Memory B cell (primary cell): ENCODE results near the gene SMOC2.

Source experiments
- ATAC-seq: fragments of 150-1000 bp; cut with Tn5 transposase; 2 replicates; pipeline ENCODE4 v1.10.0; 2021; ENCODE audit warnings: low read depth, mild to moderate bottlenecking, moderate library complexity
- DNase-seq, 2 donors: peaks; one replicate each; pipeline ENCODE4 v3.0.0; 2022; ENCODE audit warnings: low spot score in 2 of 2
- H3K27ac Mint-ChIP-seq: one replicate; pipeline ENCODE4 v1.8.0; 2022; ENCODE audit warnings: mild to moderate bottlenecking, moderate library complexity, mixed read lengths
- H3K27me3 Mint-ChIP-seq: one replicate; pipeline ENCODE4 v1.8.0; 2022; ENCODE audit warnings: mixed read lengths
- H3K36me3 Mint-ChIP-seq: one replicate; pipeline ENCODE4 v1.8.0; 2022; ENCODE audit warnings: mild to moderate bottlenecking, mixed read lengths
- H3K4me1 Mint-ChIP-seq: one replicate; pipeline ENCODE4 v1.8.0; 2022; ENCODE audit warnings: mixed read lengths
- H3K4me3 Mint-ChIP-seq: one replicate; pipeline ENCODE4 v1.8.0; 2022; ENCODE audit warnings: mild to moderate bottlenecking, moderate library complexity, mixed read lengths
- H3K9me3 Mint-ChIP-seq: one replicate; pipeline ENCODE4 v1.8.0; 2022; ENCODE audit warnings: mixed read lengths

The SMOC2 gene

DNA sequence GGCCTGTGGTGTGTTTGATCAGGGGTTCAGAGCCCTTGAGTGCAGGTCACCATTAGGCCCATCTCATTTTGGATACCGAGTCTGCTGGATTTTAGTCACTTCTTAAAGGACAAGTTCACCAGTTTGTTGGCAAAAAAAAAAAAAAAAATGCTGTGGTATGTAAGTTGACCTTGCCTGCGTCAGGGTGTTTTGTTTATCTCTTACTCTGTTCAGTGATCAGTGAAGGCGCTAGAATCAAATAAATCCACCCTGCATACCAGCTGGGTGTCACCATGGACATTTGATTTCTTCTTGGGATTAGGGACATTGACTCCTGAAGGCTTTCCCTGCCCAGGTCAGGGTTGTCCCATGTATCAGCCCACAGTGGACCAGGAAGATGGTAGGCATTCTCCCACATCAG, 6.7 kb downstream of the SMOC2 start:
- DNase-seq (no peak), ATAC-seq (peak; percentile 60)
- no peaks in the 10 kb centered on the region for H3K36me3 Mint-ChIP-seq
- no peak overlapping the region for H3K4me3 Mint-ChIP-seq
- H3K27me3 Mint-ChIP-seq, result peaks cover 19% of the 10 kb centered on the region
- H3K4me1 Mint-ChIP-seq, result peaks cover 5% of the 10 kb centered on the region
- H3K27ac Mint-ChIP-seq, result peak overlapping the region; percentile 86
- H3K9me3 Mint-ChIP-seq, result peaks cover 6% of the 10 kb centered on the region

DNA sequence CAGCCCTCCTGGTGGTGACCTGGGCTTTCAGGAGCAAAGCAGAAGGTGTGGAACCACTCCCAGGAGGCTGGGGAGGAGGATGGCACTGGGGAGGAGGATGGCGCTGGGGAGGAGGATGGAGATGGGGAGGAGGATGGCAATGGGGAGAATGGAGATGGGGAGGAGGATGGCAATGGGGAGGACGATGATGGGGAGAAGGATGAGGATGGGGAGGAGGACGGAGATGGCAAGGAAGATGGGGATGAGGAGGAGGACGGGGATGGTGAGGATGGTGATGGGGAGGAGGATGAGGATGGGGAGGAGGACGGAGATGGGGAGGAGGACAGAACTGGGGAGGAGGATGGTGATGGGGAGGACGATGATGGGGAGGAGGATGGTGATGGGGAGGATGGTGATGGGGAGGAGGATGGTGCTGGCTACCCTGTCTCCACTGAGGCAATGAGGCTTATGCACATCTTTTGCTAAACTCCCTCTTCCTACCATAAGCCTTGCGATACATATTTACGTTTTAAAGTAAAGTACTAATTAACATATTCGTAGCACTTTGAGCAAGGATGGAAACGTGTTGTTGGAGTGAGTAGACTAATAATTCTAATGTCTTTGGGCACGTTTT, 7.4 kb downstream of the SMOC2 start:
- Mint-ChIP-seq H3K27ac (peak overlapping the region; percentile 86), H3K36me3 (no peaks in the 10 kb centered on the region), H3K4me1 (peaks cover 5% of the 10 kb centered on the region), H3K4me3 (no peak overlapping the region), H3K27me3 (peaks cover 20% of the 10 kb centered on the region), H3K9me3 (peaks cover 6% of the 10 kb centered on the region)
- ATAC-seq (no peak), DNase-seq (no peak)

DNA sequence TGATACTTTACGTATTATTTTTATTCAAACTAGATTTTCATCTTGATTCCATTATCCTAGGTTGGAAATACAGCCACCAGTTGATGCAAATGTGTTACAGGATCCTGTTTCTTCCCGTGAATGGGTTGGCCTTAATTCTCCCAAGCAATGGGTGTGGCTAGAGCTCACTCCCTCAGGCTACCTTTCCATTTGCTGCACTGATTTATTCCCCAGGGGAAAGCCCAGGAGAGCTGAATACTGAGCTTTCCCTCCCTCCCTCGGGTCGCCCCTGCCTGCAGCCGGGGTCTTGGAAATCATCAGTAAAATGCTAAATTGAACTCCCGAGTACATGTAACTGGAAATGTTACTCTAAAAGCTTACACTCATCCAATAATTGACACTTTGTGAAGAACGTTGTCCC, 9.9 kb downstream of the SMOC2 start:
- Mint-ChIP-seq H3K27ac (no peak overlapping the region), H3K36me3 (no peaks in the 10 kb centered on the region)

DNA sequence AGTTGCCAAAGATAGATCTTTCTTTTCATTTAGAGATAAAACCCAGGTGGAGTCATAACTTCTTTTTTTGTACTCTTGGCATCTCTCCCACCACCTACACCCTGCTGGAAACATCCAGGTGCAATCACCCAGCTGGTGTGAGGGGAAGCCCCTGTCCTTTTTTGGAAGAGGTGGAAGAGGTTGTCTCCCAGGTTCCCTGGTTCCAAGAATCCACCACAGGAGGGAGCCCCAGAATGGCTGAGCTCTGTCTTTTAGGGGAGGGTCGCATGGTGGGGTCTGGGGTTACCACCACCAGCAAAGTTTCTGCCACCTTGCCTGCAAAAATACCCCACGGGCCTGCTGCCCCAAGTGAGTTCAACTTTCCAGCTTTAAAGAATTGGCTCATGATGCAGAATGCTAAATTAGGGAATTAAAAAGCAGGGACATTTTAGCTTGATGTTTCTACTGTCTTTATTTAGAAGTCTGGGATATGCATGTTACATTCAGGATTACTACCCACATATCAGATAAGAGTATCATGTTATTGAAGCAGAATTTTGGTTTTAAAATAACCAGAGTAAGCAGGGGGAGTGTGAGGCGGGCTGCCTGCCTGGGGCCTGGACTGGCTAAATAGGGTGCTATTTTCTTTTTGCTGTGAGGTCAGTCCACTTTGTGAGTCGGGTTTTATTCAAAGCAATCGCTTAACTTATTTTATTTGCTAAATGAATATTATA, 11.0 kb downstream of the SMOC2 start:
- H3K9me3 Mint-ChIP-seq, result peaks cover 12% of the 10 kb centered on the region
- peaks cover 5% of the 10 kb centered on the region for H3K4me1 Mint-ChIP-seq
- ATAC-seq (no peak), DNase-seq (no peak)
- H3K4me3 Mint-ChIP-seq, result no peak overlapping the region
- H3K36me3 Mint-ChIP-seq, result no peaks in the 10 kb centered on the region
- no peak overlapping the region for H3K27ac Mint-ChIP-seq
- peaks cover 11% of the 10 kb centered on the region for H3K27me3 Mint-ChIP-seq

More for the DNA sequence above, 9.9 kb downstream of the SMOC2 start:
- Mint-ChIP-seq H3K27me3 (peaks cover 11% of the 10 kb centered on the region), H3K4me3 (no peak overlapping the region), H3K9me3 (peaks cover 12% of the 10 kb centered on the region), H3K4me1 (peaks cover 5% of the 10 kb centered on the region)
- ATAC-seq, result no peak
- no peak for DNase-seq

DNA sequence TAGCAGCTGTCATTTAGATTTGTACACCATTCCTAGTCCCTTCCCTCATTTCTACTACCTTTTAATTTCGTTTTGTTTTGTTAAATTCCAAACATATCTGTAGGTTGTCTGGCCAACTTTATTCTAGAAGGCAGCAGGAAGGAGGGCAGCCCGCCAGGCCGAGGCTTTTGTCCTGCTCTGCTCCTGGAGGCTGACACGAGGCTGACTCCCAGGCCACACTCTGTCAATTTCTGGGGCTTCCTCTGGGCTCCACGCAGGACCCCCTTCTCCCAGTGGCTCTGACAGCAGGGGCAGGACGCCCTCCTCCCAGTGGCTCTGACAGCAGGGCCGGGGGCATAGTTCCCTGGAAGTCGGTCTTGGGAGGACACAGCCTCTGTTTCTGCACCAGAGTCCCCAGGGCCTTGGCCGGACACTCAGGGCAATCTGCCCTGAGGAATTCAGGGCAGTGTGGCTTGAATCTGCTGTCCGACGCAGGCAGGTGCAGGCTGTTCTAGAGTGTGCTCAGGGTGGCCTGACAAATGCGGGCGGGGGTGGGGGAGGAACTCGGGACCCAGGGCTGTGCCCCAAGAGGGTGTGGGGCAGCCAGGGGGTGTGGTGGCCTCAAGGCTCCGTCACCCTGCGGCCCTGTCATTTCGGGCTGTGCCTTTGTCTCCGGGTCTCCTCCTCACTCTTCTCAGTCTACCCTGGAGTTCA, 11.8 kb downstream of the SMOC2 start:
- DNase-seq, result no peak
- no peak overlapping the region for H3K27ac Mint-ChIP-seq
- no peaks in the 10 kb centered on the region for H3K36me3 Mint-ChIP-seq

DNA sequence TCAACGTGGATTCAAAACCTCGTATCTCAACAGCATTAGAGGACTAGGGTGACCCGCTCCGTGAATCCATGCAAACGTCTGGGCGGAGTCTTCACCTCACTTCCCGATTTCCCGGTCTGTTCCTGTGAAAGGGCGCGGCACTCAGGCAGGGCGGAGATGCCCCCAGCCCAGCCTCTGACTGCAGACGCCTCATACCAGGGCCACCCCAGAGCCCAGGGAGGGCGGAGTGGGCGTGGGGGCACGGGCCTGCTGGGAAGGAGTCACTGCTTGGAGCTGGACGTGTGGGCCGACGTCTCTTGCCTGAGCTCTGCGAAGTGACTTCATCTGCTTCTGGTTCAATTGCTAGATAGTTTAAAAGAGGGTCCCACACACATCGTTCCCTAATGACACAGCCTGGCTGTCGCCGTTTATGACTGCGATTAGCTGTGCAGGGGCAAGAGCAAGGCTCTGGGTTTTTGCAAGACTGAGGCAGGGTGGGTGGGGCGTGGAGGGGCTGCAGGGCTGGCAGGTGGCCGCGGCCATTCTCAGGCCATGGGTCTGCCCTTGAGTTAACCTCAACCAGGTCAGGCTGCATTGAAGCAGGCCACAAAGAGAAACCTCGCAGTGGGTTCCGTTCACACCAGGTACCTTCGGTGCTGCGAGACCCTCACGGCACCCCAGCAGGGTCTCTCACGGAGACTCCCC, 15.0 kb downstream of the SMOC2 start:
- Mint-ChIP-seq H3K36me3 (no peaks in the 10 kb centered on the region), H3K27ac (no peak overlapping the region), H3K4me1 (no peaks in the 10 kb centered on the region), H3K27me3 (peaks cover 9% of the 10 kb centered on the region), H3K4me3 (no peak overlapping the region), H3K9me3 (peaks cover 6% of the 10 kb centered on the region)
- DNase-seq (no peak), ATAC-seq (no peak)

More for the DNA sequence above, 11.8 kb downstream of the SMOC2 start:
- no peak for ATAC-seq
- Mint-ChIP-seq H3K4me1 (peaks cover 2% of the 10 kb centered on the region), H3K9me3 (peaks cover 12% of the 10 kb centered on the region), H3K4me3 (no peak overlapping the region), H3K27me3 (peaks cover 11% of the 10 kb centered on the region)

DNA sequence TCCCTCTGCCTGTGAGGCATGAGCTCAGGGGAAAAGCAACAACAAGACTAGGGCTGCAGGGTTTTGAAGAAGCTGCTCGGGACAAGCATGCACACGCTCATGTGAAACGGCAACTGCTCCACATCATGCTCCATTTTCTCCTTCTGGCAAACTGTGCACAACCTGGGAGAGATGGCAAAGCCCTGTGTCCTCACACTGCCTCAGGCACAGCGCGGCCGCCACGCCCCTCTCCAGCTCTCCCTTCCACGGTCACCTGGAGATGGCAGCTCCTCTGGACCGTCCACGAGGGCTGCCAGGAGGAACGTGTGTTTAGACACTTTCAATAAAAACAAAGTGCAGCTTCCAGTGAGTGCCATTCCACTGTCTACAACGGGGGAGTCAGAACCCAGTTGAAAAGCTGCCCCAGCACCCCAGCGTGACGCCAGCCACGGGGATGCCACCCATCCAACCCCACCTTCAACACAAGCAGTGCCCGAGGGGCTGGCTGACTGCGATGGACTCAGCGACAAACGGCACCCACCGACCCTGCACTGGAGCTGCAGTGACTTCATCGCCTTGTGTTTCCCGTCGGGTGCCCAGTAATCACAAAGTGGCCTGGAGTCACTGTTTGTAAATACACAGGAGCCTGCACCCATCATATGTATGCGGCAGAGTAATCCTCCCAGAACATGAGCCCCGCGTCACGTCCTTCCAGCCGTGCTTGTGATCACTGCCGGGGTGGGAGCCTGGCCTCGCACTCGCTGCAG, 16.1 kb downstream of the SMOC2 start:
- no peak overlapping the region for H3K27ac Mint-ChIP-seq
- H3K9me3 Mint-ChIP-seq, result peaks cover 6% of the 10 kb centered on the region
- ATAC-seq, result no peak
- DNase-seq, result no peak
- no peak overlapping the region for H3K4me3 Mint-ChIP-seq
- H3K27me3 Mint-ChIP-seq, result peaks cover 8% of the 10 kb centered on the region
- H3K36me3 Mint-ChIP-seq, result no peaks in the 10 kb centered on the region
- no peaks in the 10 kb centered on the region for H3K4me1 Mint-ChIP-seq

DNA sequence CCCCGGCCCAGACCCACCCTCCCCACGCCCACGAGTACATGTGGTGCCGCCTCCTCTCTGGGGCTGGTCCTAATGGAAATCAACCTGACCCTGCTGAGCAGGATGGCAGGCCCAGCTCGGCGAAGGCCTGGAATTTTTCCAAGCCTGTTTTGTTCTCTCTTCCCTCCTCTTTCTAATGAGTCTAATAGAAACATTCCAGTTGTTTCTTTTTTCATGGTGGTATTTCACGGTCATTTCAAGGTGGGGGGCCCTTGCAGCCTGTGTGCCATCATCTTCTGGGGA, 16.6 kb downstream of the SMOC2 start:
- H3K27ac Mint-ChIP-seq, result no peak overlapping the region
- H3K4me1 Mint-ChIP-seq, result no peaks in the 10 kb centered on the region
- no peaks in the 10 kb centered on the region for H3K36me3 Mint-ChIP-seq
- peaks cover 8% of the 10 kb centered on the region for H3K27me3 Mint-ChIP-seq
- peaks cover 6% of the 10 kb centered on the region for H3K9me3 Mint-ChIP-seq
- DNase-seq (no peak), ATAC-seq (no peak)
- H3K4me3 Mint-ChIP-seq, result no peak overlapping the region

DNA sequence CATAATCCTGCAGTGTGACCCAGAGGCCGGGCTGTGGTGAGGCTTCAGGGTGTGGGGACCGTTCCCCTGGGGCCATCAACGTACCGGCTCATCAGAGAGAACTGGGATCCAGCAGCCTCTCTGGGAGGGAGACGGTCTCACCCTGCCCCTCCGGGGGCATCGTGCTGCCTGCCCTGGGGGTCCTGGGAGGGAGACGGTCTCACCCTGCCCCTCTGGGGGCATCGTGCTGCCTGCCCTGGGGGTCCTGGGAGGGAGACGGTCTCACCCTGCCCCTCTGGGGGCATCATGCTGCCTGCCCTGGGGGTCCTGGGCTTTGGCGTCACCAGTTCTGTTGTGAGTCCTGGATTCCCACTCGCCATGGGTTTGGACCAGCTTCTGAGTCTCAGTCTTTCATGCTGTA, 17.1 kb downstream of the SMOC2 start:
- Mint-ChIP-seq H3K9me3 (peaks cover 6% of the 10 kb centered on the region), H3K4me3 (no peak overlapping the region), H3K27ac (no peak overlapping the region), H3K36me3 (no peaks in the 10 kb centered on the region), H3K27me3 (peaks cover 8% of the 10 kb centered on the region), H3K4me1 (no peaks in the 10 kb centered on the region)
- DNase-seq (no peak), ATAC-seq (no peak)

DNA sequence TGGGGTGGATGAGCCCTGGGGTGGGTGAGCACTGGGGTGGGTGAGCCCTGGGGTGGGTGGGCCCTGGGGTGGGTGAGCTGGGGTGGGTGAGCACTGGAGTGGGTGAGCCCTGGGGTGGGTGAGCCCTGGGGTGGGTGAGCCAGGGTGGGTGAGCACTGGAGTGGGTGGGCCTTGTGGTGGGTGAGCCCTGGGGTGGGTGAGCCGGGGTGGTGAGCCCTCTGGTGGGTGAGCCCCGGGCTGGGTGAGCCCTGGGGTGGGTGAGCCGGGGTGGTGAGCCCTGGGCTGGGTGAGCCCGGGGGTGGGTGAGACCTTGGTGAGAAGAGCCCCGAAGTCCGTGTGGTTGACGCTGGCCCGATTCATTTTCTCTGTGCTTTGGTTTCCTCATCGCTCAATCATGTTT, 18.6 kb downstream of the SMOC2 start:
- peaks cover 2% of the 10 kb centered on the region for H3K27me3 Mint-ChIP-seq
- no peak for DNase-seq
- H3K9me3 Mint-ChIP-seq, result no peaks in the 10 kb centered on the region
- H3K4me1 Mint-ChIP-seq, result no peaks in the 10 kb centered on the region
- no peaks in the 10 kb centered on the region for H3K36me3 Mint-ChIP-seq
- no peak overlapping the region for H3K4me3 Mint-ChIP-seq
- no peak for ATAC-seq
- H3K27ac Mint-ChIP-seq, result no peak overlapping the region

DNA sequence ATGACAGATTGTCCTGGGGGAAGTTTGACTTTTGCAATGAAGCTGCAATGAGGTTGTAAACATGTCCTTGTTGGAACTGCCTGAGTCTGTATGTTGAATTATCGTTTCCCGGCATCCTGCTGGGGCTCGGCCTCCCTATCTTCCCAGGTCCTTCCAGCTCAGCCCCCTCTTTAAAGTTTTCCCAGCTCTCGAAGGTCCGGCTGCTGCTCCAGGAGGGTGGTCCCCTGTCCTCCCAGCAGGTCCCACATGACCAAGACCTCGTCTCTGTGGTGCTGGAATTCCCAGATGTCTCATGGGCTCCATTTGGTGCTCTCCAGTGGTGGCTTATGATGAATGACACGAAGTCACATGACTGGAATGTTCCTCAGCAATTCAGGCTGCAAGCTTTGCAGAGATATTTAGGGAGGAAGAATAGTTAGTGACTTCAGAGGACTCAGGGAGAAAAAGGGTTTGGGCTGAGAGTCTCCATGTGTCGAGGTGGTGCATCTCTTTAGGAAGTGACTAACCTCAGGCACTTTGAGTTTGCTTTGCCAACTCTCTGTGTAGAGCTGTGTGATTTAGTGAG, 21.4 kb downstream of the SMOC2 start:
- Mint-ChIP-seq H3K4me3 (no peak overlapping the region), H3K9me3 (no peaks in the 10 kb centered on the region), H3K36me3 (no peaks in the 10 kb centered on the region), H3K4me1 (no peaks in the 10 kb centered on the region), H3K27me3 (peaks cover 2% of the 10 kb centered on the region), H3K27ac (no peak overlapping the region)
- ATAC-seq (no peak), DNase-seq (no peak)

DNA sequence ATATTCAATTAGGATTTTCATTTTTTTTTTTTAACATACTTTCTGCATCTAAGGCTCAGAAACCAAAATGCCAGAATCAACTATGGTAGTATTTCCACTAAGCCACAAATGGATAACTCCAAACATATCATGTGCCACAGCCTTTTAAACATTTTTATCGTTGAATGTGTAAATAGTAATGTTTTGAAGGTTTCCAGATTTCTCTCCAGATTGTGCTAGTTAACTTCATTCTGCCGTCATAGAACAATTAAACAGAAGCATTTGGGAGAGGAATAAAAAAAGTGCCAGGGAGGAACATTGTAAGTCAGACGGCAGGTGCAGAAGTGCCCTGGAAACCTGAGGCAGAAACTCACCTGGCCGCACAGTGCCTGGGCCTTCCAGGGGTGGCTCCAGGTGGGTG, 23.6 kb downstream of the SMOC2 start:
- no peaks in the 10 kb centered on the region for H3K9me3 Mint-ChIP-seq
- no peaks in the 10 kb centered on the region for H3K36me3 Mint-ChIP-seq
- no peak overlapping the region for H3K4me3 Mint-ChIP-seq
- H3K27ac Mint-ChIP-seq, result no peak overlapping the region
- peaks cover 2% of the 10 kb centered on the region for H3K27me3 Mint-ChIP-seq
- no peak for DNase-seq
- H3K4me1 Mint-ChIP-seq, result no peaks in the 10 kb centered on the region
- ATAC-seq, result no peak

DNA sequence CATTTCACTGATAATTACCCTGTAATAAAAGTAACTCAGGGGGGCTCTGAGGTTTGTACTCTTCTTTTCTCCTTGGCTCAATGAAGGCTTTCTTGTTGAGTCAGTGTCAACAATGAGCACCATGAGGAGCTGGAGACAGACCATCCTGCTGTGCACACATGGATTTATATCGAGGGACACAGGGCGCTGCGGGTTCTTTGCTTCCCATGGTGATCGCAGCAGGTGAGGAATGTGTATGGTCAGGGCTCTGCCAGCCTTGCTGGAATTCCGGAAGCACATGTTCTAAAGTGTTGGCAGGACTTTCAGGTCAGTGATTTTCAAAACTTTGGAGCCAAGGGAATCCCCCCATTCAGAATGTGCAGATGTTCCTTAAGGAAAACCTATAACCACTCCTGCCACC, 27.1 kb downstream of the SMOC2 start:
- no peak overlapping the region for H3K4me3 Mint-ChIP-seq
- no peak overlapping the region for H3K27ac Mint-ChIP-seq
- H3K9me3 Mint-ChIP-seq, result no peaks in the 10 kb centered on the region
- no peaks in the 10 kb centered on the region for H3K27me3 Mint-ChIP-seq
- H3K4me1 Mint-ChIP-seq, result no peaks in the 10 kb centered on the region
- no peaks in the 10 kb centered on the region for H3K36me3 Mint-ChIP-seq
- no peak for ATAC-seq
- DNase-seq, result no peak
